HUES6 (cell line): ENCODE measurements around the gene GULP1.

Experiments
- H3K27ac ChIP-seq: 2 replicates; pipeline ENCODE4 v1.7.0; 2013; ENCODE audit warnings: low read depth, mild to moderate bottlenecking, low read length, inconsistent platforms
- H3K27me3 ChIP-seq: 2 replicates; pipeline ENCODE4 v1.6.1; 2013; ENCODE audit warnings: low read length; ENCODE audit not compliant: control insufficient read depth, insufficient read depth
- H3K36me3 ChIP-seq: 2 replicates; pipeline ENCODE4 v1.6.1; 2013; ENCODE audit warnings: low read length; ENCODE audit not compliant: control insufficient read depth, insufficient read depth
- H3K4me1 ChIP-seq: 2 replicates; pipeline ENCODE4 v1.6.1; 2013; ENCODE audit warnings: low read length; ENCODE audit not compliant: control insufficient read depth, insufficient read depth
- H3K4me3 ChIP-seq: 2 replicates; pipeline ENCODE4 v1.5.1; 2013; ENCODE audit warnings: low read depth, low read length
- H3K9ac ChIP-seq: one replicate; pipeline ENCODE4 v1.6.1; 2013; ENCODE audit warnings: mild to moderate bottlenecking, low read length
- H3K9me3 ChIP-seq: 2 replicates; pipeline ENCODE4 v1.6.1; 2013; ENCODE audit warnings: low read depth, low read length; ENCODE audit not compliant: control insufficient read depth, insufficient read depth

GULP1 gene

DNA sequence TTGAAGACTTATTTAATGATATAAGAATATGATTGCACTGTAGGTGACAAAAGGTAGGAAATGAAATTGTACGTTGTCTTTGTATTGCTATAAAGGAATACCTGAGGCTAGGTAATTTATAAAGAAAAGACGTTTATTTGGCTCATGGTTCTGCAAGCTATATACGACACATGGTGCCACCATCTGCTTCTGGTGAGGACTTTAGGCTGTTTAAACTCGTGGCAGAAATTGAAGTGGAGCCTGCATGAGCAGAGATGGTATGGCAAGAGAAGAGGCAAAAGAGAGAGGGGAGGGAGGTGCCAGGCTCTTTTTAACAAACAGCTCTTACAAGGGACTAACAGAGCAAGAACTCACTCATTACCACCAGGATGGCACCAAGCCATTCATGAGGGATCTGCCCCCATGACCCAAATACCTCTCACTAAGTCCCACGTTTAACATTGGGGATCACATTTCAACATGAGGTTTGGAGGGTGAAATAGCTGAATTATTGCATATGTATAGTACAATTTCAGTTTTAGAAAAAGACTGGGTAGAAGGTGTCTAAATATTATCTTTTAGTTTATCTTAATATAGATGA is 86.8 kb downstream of the GULP1 start:
- H3K9ac ChIP-seq = no peak overlapping the region
- H3K36me3 ChIP-seq = peaks cover 4% of the 10 kb centered on the region
- no peak overlapping the region for H3K4me3 ChIP-seq

DNA sequence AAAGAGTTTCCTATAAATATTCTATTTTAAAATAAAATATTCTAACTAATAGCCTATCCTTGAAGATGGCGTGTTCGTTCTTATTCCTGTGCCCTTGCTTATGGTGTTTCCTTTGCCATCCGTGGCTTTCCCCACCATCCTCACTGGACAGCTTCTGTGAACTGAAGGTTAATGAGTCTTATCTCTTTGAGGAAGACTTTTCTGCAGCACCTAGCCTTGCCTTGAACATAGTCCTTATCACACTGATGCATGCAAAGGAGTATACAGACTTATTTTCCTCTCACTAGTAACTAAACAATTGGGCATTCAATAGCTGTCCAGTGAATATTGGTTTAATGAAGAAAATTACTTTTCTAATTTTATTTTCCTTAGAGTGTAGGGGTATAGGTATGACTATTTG is 88.1 kb downstream of the GULP1 start:
- Histone ChIP-seq H3K27ac (no peak overlapping the region), H3K9ac (no peak overlapping the region), H3K9me3 (peaks cover 14% of the 10 kb centered on the region), H3K36me3 (peaks cover 17% of the 10 kb centered on the region), H3K27me3 (no peaks in the 10 kb centered on the region), H3K4me1 (no peaks in the 10 kb centered on the region; the same call in 1 of the 2 replicates), H3K4me3 (no peak overlapping the region)

More for the DNA sequence above, 86.8 kb downstream of the GULP1 start:
- Histone ChIP-seq H3K27ac (no peak overlapping the region), H3K4me1 (no peaks in the 10 kb centered on the region; the same call in 1 of the 2 replicates), H3K9me3 (peaks cover 4% of the 10 kb centered on the region; the same call in 1 of the 2 replicates), H3K27me3 (no peaks in the 10 kb centered on the region)

DNA sequence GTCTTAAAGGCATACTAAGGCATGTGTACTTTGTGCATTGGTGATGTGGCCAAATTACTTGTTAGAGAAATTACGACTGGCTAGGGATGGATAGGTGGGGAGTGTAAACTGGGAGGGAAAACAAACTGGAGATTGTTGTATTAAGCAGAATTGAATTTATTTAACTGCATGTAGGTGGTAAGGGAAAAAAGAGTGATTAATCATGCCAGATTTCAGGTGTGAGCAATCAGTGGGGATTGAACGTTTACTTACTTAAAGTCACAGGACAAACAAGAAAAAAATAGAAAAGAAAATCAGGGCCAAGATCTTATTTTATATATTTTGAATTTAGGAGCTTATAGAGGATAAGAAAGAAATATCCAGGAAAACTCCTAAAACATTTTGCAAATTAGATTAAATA is 88.6 kb downstream of the GULP1 start:
- Histone ChIP-seq H3K27ac (no peak overlapping the region), H3K27me3 (no peaks in the 10 kb centered on the region), H3K4me1 (no peaks in the 10 kb centered on the region; the same call in 1 of the 2 replicates), H3K9ac (no peak overlapping the region), H3K9me3 (peaks cover 18% of the 10 kb centered on the region), H3K4me3 (no peak overlapping the region), H3K36me3 (peaks cover 22% of the 10 kb centered on the region)

DNA sequence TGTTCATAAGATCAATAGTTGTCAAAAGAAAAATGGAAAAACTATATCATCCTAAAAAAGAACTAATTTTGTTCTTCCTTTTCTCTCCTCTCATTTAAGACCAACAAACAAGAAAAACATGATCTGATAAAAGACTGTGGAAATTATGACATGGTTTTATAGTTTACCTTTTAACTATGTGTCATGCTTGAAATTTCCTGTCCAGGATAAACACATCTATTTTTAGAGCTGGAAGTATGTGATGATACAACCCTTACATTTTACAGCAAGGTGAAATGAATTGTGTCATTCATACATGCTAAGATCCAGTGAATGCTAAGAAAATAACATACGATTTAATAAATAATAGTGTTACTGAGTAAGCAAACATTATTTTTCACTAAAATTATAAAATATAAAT is 89.9 kb downstream of the GULP1 start:
- Histone ChIP-seq H3K9me3 (peaks cover 28% of the 10 kb centered on the region), H3K4me3 (no peak overlapping the region), H3K4me1 (no peaks in the 10 kb centered on the region), H3K27ac (no peak overlapping the region), H3K9ac (no peak overlapping the region), H3K36me3 (peaks cover 34% of the 10 kb centered on the region), H3K27me3 (no peaks in the 10 kb centered on the region)

DNA sequence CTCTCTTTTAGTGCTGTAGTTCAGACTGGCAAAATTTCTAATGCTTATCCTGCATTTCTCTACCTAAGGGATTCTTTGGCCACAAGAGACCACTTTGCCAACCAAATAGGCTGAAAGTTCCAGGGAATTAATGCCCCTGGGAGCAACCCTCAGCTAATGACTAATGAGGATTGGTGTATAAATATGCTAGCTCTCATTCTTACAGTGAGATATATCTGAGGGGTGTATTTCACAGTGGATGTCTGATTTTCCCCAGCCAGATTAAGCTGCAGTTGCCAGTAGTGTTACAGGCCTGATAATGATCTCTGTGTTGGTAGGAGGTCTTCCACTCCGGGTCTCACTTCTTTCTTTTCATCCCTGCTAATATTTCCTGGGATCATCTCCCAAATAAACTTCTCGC is 90.4 kb downstream of the GULP1 start:
- H3K27ac ChIP-seq = no peak overlapping the region
- H3K9me3 ChIP-seq = peaks cover 28% of the 10 kb centered on the region
- H3K9ac ChIP-seq = no peak overlapping the region
- H3K36me3 ChIP-seq = peaks cover 37% of the 10 kb centered on the region
- H3K4me1 ChIP-seq = no peaks in the 10 kb centered on the region
- H3K27me3 ChIP-seq = no peaks in the 10 kb centered on the region
- H3K4me3 ChIP-seq = no peak overlapping the region

DNA sequence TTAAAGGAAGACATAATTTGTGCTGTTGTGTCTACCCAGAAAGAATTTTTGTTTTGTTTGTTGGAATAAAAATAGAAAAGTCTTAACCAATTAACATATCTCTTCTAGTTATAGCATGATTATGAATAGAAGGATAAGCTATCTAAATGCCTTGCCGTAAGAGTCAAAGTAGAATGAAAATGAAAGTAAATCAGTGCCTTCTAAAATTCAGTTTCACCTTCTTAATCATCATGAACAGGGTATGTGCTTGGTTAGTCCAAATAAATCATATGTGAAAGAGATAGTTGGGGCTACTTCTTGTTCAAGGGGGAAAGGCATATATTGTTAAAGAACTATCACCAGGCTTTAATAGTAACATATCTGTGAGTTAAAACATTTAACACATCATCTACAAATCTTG is 91.5 kb downstream of the GULP1 start:
- H3K4me3 ChIP-seq = no peak overlapping the region
- no peaks in the 10 kb centered on the region for H3K4me1 ChIP-seq
- H3K36me3 ChIP-seq = peaks cover 42% of the 10 kb centered on the region
- no peak overlapping the region for H3K27ac ChIP-seq
- H3K9me3 ChIP-seq = peaks cover 30% of the 10 kb centered on the region
- H3K27me3 ChIP-seq = no peaks in the 10 kb centered on the region
- H3K9ac ChIP-seq = no peak overlapping the region

DNA sequence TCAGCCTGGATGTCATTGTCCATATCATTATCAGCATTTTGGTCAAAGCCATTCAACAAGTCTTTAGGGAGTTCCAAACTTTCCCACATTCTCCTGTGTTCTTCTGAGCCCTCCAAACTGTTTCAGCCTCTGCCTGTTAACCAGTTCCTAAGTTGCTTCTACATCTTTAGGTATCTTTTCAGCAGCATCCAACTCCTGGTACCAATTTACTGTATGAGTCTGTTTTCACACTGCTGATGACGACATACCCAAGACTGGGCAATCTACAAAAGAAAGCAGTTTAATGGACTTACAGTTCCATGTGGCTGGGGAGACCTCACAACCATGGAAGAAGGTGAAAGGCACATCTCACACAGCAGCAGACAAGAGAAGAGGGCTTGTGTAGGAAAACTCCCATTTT is 94.2 kb downstream of the GULP1 start:
- H3K27ac ChIP-seq = no peak overlapping the region
- H3K4me1 ChIP-seq = no peaks in the 10 kb centered on the region; the same call in 1 of the 2 replicates
- H3K9ac ChIP-seq = no peak overlapping the region
- H3K4me3 ChIP-seq = no peak overlapping the region
- no peaks in the 10 kb centered on the region for H3K27me3 ChIP-seq
- H3K36me3 ChIP-seq = peaks cover 46% of the 10 kb centered on the region
- H3K9me3 ChIP-seq = peaks cover 34% of the 10 kb centered on the region

DNA sequence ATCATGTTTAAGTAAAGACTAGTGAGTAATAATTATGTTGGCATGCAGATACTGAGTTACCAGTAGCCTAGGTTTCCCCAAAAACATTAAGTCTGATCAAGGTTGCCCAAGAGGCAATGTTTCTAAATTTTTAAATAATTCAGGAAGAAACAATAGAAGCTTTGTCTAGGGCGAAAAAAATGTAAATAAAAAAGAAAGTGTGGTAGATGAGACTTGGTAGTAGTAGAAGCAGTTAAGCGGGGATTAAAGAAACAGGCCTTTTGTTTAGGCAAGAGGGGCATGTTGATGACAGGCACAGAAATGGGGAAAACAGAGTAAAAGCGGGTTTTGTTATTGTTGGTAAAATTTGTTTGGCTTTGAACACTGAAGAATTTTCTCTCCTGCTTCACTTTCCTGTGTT is 97.2 kb downstream of the GULP1 start:
- no peaks in the 10 kb centered on the region; the same call in 1 of the 2 replicates for H3K4me1 ChIP-seq
- peaks cover 33% of the 10 kb centered on the region for H3K9me3 ChIP-seq
- peaks cover 38% of the 10 kb centered on the region for H3K36me3 ChIP-seq
- no peak overlapping the region for H3K4me3 ChIP-seq
- H3K9ac ChIP-seq = no peak overlapping the region
- H3K27me3 ChIP-seq = no peaks in the 10 kb centered on the region
- H3K27ac ChIP-seq = peak overlapping the region; percentile 25; the same call in 1 of the 2 replicates

DNA sequence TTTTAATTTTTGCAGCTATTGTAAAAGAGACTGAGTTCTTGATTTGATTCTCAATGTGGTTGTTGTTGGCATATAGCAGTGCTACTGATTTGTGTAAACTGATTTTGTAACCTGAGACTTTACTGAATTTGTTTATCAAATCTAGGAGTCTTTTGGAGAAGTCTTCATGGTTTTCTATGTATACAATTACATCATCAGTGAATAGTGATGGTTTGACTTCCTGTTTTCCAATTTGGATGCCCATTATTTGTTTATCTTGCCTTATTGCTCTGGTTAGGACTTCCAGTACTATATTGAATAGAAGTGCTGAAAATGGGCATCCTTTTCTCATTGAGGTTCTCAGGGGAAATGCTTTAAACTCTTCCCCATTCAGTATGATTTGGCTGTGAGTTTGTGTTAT is 99.7 kb downstream of the GULP1 start:
- Histone ChIP-seq H3K4me3 (no peak overlapping the region), H3K4me1 (peaks cover 12% of the 10 kb centered on the region), H3K9ac (no peak overlapping the region)

DNA sequence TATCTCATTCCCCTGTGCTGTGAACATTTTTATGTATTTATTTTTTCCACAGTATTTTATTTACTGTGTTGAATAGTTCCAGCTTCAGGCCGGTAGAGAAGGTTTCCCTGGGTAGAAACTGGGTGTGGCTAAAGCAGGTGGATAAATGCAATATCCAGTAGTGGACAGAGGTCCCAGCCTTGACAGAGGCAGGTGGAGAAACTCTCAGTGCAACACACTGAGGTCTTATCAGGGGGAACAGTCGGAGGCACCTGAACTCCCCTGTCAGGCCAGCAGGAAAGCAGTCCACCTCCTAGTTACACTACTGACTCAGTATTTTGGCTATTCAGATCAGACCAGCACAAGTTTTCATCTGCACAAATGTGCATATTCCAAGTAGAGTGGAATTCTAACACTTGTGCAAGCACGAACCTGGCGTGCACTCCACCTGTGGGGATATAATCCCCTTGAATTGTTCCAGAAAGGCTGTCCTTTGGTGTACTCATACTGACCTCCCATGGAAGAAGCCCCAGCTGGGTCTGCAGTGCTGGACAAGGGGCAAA is 103.3 kb downstream of the GULP1 start:
- H3K27me3 ChIP-seq = no peaks in the 10 kb centered on the region
- peaks cover 7% of the 10 kb centered on the region for H3K36me3 ChIP-seq
- H3K27ac ChIP-seq = no peak overlapping the region
- no peak overlapping the region for H3K9ac ChIP-seq
- H3K9me3 ChIP-seq = peaks cover 7% of the 10 kb centered on the region; the same call in 1 of the 2 replicates
- no peak overlapping the region for H3K4me3 ChIP-seq
- H3K4me1 ChIP-seq = peaks cover 28% of the 10 kb centered on the region

More for the DNA sequence above, 99.7 kb downstream of the GULP1 start:
- no peaks in the 10 kb centered on the region for H3K27me3 ChIP-seq
- H3K9me3 ChIP-seq = peaks cover 11% of the 10 kb centered on the region; the same call in 1 of the 2 replicates
- peaks cover 14% of the 10 kb centered on the region for H3K36me3 ChIP-seq
- no peak overlapping the region for H3K27ac ChIP-seq

DNA sequence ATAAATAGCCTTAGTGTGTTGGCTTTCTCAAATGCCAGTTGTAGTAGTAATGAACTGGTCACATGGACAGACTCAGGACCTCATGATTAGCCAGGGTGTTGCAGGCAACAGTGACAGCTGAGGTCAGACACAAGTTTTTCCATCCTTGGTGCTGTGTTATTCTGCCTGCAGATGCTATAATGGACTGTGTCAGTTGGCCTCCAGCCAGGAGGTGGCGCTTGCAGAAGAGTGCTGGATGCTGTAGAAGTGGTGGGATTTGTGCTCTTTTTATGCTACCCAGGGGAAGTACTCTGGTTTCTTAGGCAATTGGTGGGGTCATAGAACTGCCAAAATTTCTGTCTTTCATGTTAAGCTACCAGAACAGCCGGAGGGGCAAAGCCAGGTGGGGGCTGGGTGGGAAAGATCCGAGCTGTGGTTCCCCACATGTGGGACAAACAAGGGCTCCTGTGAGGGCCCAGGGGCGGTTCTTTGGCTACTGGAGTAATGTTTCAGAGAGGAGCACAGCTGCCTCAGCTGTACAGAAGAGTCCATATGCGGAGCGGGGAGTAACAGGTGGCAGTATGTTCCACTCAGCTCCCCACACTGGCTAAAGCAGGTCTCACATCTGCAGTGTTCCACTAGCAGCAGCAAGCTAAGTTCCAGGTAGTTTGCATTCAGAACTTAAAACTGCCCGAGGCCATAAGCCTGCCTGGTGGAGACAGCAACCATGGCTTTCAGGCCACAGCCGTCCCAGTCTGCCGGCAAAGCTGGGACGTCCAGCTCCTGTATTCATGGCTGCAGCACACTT is 104.4 kb downstream of the GULP1 start:
- Histone ChIP-seq H3K36me3 (peaks cover 6% of the 10 kb centered on the region; the same call in 1 of the 2 replicates), H3K27ac (no peak overlapping the region), H3K9ac (no peak overlapping the region)

More for the DNA sequence above, 104.4 kb downstream of the GULP1 start:
- Histone ChIP-seq H3K4me3 (no peak overlapping the region), H3K27me3 (no peaks in the 10 kb centered on the region), H3K4me1 (peaks cover 28% of the 10 kb centered on the region), H3K9me3 (peaks cover 4% of the 10 kb centered on the region; the same call in 1 of the 2 replicates)
